Rectal smooth muscle tissue (tissue), 1 donor: ENCODE measurements around the gene NBPF19.
A peak's percentile ranks its signal among the peaks of the same experiment; 100 is the strongest.
"Not testable (repeated sequence)": the region's sequence is repeated elsewhere in the genome, so short reads cannot be mapped to it uniquely, and the experiment has no call there.

ENCODE experiments used
- H3K27ac ChIP-seq: one replicate; pipeline ENCODE4 v1.7.0; 2013; ENCODE audit warnings: low read depth, low read length, inconsistent platforms
- H3K27me3 ChIP-seq: one replicate; pipeline ENCODE4 v1.7.0; 2013; ENCODE audit warnings: low read length; ENCODE audit not compliant: control insufficient read depth, insufficient read depth
- H3K36me3 ChIP-seq: one replicate; pipeline ENCODE4 v1.7.0; 2013; ENCODE audit warnings: low read length; ENCODE audit not compliant: control insufficient read depth, insufficient read depth
- H3K4me1 ChIP-seq: one replicate; pipeline ENCODE4 v1.7.0; 2013; ENCODE audit warnings: low read length; ENCODE audit not compliant: control insufficient read depth, insufficient read depth
- H3K4me3 ChIP-seq: one replicate; pipeline ENCODE4 v1.7.0; 2013; ENCODE audit warnings: low read length
- H3K9ac ChIP-seq: one replicate; pipeline ENCODE4 v1.7.0; 2013; ENCODE audit warnings: low read length

The NBPF19 gene

GRCh38 chr1:149474745-149475144, at the start of gene NBPF19:
TSS of gene NBPF19 (plus strand) at chr1:149475045. CDS start at chr1:149475933, 888 bp downstream.
- not testable (repeated sequence) for H3K4me1 ChIP-seq, H3K27me3 ChIP-seq, H3K27ac ChIP-seq, H3K9ac ChIP-seq, H3K4me3 ChIP-seq, H3K36me3 ChIP-seq

- H3K36me3 ChIP-seq, H3K4me3 ChIP-seq, H3K27ac ChIP-seq, H3K9ac ChIP-seq, H3K4me1 ChIP-seq, H3K27me3 ChIP-seq: not testable (repeated sequence)
Observed at GRCh38 chr1:149428317-149428716, 46.5 kb upstream of the NBPF19 start.

- not testable (repeated sequence) for H3K27me3 ChIP-seq, H3K36me3 ChIP-seq, H3K4me1 ChIP-seq, H3K9ac ChIP-seq, H3K27ac ChIP-seq, H3K4me3 ChIP-seq
Observed at GRCh38 chr1:149445451-149445850, 29.4 kb upstream of the NBPF19 start.

GRCh38 chr1:149452196-149452595, 22.6 kb upstream of the NBPF19 start:
- H3K27ac ChIP-seq, H3K4me3 ChIP-seq, H3K9ac ChIP-seq, H3K36me3 ChIP-seq, H3K27me3 ChIP-seq, H3K4me1 ChIP-seq: not testable (repeated sequence)

- H3K4me3 ChIP-seq, H3K27ac ChIP-seq, H3K4me1 ChIP-seq, H3K36me3 ChIP-seq, H3K9ac ChIP-seq, H3K27me3 ChIP-seq: not testable (repeated sequence)
Observed at GRCh38 chr1:149452652-149453051, 22.2 kb upstream of the NBPF19 start.

- H3K27ac ChIP-seq: peak overlapping the region; percentile 15
- H3K4me1 ChIP-seq, H3K27me3 ChIP-seq, H3K9ac ChIP-seq, H3K36me3 ChIP-seq: not testable (repeated sequence)
- peak overlapping the region; percentile 52 for H3K4me3 ChIP-seq
Observed at GRCh38 chr1:149558350-149558825, 83.5 kb downstream of the NBPF19 start.

- H3K4me1 ChIP-seq, H3K9ac ChIP-seq, H3K27ac ChIP-seq, H3K27me3 ChIP-seq, H3K36me3 ChIP-seq, H3K4me3 ChIP-seq: not testable (repeated sequence)
Observed at GRCh38 chr1:149561806-149562205, 87.0 kb downstream of the NBPF19 start.

- H3K27ac ChIP-seq, H3K9ac ChIP-seq, H3K27me3 ChIP-seq, H3K4me1 ChIP-seq, H3K36me3 ChIP-seq, H3K4me3 ChIP-seq: not testable (repeated sequence)
Observed at GRCh38 chr1:149565485-149565884, 90.6 kb downstream of the NBPF19 start.

GRCh38 chr1:149572763-149573162, 97.9 kb downstream of the NBPF19 start:
- H3K4me1 ChIP-seq, H3K4me3 ChIP-seq, H3K27ac ChIP-seq, H3K36me3 ChIP-seq, H3K27me3 ChIP-seq, H3K9ac ChIP-seq: not testable (repeated sequence)

- H3K27me3 ChIP-seq, H3K36me3 ChIP-seq, H3K9ac ChIP-seq, H3K4me1 ChIP-seq, H3K4me3 ChIP-seq, H3K27ac ChIP-seq: not testable (repeated sequence)
Observed at GRCh38 chr1:149585592-149585991, 110.7 kb downstream of the NBPF19 start.
